SW 1271 (cell line): ENCODE data around the gene PRRC2A.

Experiments used
- DNase-seq, 2 experiments: peaks; one replicate each; lab custom pipeline; 2025; lab: John Stamatoyannopoulos, UW

PRRC2A gene

GRCh38 chr6:31652925-31653724 is 32.6 kb downstream of the PRRC2A start:
- peak; percentile 95 to 99 for DNase-seq

DNA sequence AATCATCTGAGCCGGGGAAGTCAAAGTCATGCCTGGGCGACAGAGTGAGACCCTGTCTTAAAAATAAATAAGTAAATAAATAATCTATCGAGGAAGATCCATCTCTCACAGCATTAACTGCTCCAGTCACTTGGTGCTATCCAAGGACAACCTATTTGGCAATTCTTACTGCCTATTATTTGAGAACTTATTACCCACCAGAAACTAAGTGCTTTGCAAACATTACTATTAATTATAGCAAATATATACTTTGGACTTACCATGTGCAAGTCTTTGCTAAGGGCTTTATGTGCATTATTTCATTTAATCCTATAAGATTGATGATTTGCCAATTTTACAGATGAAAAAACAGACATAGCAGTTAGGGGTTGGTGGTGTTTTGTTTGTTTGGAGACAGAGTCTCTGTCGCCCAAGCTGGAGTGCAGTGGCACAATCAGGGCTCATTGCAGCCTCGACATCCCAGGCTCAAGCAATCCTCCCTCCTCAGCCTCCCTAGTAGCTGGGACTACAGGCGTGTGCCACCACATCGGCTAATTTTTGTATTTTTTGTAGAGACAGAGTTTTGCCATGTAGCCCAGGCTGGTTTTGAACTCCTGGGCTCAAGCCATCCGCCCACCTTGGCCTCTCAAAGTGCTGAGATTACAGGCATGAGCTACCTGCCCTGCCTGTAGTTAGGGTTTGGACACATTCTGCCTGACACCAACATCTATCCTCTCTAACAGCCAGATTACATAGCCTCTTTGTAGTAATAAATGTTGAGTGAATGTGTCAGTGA is 34.2 kb downstream of the PRRC2A start:
- no peak for DNase-seq

DNA sequence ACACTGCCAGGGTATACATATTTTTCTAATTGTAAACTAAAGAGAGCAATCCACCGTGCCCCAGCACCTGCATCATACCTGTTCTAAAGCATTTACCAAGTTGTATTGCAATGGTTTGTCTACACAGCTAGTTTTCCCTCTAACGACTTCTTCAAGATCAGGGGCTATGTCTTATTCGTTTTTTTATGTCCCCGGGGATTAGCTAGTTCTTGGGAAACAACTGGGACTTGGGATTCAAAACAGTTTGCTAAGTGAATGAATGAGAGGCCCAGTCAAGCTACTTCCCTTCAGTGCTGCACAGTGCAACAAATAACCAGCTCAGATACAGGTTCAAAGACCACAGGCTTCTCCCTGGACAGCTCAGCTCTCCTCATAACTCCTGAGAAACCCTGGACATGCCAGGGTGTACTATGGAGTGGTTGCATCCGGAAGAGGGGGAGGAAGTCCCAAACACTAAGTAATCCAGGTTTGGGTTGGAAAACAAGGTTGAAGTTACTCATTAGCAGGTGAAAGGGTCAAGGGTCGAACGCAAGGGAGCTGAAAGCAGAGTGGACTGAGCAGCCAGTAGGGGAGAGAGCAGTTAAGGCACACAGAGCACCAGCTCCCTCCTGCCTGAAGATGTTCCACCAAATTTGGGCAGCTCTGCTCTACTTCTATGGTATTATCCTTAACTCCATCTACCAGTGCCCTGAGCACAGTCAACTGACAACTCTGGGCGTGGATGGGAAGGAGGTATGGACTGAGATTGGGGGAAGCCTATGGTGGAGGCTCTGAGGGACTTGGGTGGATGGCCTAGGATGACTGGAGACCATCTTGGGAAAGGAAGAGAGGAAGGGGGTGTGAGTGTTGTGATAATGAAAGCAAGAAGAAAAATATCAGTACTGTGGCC is 35.1 kb downstream of the PRRC2A start, which contains the start of gene APOM:
Gene APOM, plus strand, starts transcription at position 546 of the 889 bp plus-strand sequence. Its CDS starts 73 bp downstream, at position 619.
- DNase-seq: no peak

- no peak for DNase-seq
Measured at GRCh38 chr6:31657406-31658157, 37.1 kb downstream of the PRRC2A start.

GRCh38 chr6:31658158-31658688 is 37.7 kb downstream of the PRRC2A start:
- no peak for DNase-seq

- no peak for DNase-seq
Measured at GRCh38 chr6:31658983-31659648, 38.6 kb downstream of the PRRC2A start.

- DNase-seq: peak in 1 of 2 experiments; percentile 16
Measured at GRCh38 chr6:31659649-31660380, 39.3 kb downstream of the PRRC2A start.

GRCh38 chr6:31660381-31661261 is 40.1 kb downstream of the PRRC2A start, which contains the start of gene C6orf47:
Gene C6orf47, minus strand, starts transcription at chr6:31660778. Its CDS starts 831 bp downstream, at chr6:31659947.
- peak in 1 of 2 experiments; percentile 82 for DNase-seq

DNA sequence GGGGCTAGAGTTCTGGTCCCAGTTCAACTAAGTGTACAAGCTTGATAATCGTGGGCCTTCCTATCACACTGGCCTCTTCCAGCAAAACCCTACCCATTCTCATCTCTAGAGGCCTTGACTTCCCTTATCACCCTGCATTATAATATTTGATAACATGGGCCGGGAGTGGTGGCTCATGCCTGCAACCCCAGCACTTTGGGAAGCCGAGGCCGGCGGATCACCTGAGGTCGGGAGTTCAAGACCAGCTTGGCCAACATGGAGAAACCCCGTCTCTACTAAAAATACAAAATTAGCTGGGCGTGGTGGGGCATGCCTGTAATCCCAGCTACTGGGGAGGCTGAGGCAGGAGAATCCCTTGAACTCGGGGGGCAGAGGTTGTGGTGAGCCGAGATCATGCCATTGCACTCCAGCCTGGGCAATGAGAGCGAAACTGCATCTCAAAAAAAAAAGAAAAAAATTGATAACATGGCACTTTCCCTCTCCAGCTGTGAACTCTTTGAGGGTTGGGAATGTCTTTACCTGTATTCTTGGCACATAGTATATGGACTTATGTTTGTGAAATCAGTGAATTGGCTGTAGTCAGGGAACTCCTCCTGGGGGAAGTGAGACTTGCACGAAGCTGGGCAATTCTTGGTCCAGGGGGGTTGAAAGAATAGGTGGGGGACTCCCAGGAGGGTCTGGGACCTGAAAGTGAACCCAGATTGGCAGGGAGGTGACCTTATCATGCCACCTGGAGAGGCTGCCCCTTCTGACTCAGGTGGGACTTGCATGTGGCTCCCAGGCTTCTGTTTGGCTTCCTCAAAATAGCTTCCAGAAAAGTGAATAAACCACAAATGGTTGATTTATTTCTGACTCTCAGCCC is 41.0 kb downstream of the PRRC2A start:
- no peak for DNase-seq

DNA sequence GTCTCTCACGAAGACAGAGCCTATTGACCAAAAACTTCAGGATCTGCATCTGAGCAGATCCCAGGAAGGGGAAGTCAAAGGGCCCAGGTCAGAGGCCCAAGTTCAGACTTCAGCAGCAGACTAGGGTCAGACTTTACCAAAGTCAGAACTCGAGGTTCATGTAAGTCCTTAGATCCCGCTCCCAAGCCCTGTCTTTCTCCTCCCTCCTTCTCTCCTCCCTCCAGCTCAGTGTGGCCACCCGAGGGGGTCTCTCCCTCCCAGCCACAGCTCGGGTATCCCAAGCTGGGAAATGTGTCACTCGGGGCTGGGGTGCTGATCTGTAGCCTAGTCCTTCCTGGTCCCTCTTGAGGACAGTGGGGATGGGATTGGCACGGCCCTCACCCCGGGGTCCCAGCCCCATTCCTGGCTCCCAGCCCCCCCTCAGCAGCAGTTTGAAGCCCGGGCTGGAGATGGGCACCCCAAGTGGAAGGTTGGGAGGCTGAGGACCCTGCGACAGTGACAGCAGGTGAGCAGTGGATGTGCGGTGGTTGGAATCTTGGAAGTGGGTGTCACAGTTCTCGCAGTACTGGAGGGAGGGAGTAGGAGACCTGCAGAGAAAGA is 41.7 kb downstream of the PRRC2A start:
- DNase-seq: no peak

GRCh38 chr6:31663126-31663960 is 42.8 kb downstream of the PRRC2A start:
- no peak for DNase-seq

- peak in 1 of 2 experiments; percentile 71 for DNase-seq
Measured at GRCh38 chr6:31663961-31664789, 43.7 kb downstream of the PRRC2A start.

DNA sequence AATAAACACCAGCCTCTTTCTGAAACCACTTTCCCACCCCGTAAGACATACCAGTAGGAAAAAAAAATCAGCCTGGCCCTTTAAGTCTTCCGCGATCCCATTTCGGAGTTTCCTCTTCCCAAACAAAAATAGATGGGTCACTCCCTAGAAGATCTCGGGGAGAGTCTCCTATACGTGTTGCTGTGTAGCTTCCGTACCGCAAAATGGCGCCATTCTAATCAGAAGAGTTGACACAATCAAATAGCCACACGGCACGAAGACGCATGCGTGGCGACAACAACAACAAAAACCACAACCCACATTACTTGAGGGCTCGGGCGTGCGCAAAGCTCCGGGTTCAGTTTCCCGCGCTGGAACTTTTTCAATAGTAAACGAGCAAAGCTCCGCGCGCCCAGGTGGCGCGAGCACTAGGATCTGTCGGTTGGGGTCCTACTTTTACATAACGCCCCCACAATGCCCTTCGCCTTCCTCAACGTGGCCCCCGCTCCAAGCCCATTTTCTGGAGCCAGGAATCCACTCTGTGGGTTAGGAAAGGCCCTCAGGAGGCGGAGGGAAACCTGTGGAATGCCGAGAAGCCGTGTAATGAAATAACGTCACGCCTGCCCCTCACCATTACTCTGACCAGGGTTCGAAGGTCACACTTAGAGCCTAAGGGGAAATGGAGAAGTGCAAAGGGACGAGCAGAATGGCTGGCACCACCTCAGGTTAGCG is 44.4 kb downstream of the PRRC2A start, which contains the start of gene GPANK1:
Gene GPANK1, minus strand, starts transcription at position 208 of the 711 bp plus-strand sequence. CDS start 519 bp downstream, outside the sequence.
- peak; percentile 87 to 94 for DNase-seq
